ENCODE measurements around the gene KNDC1. TPM values are rescaled to one million over a fixed set of nuclear protein-coding genes. Genes with fewer than 3 reads are reported as not detected.

KNDC1 gene
- total and polyA plus RNA-seq, 8 donors = 0.05 to 1.7 (median 0.58) TPM; not detected in 1

GRCh38 chr10:133257489-133258065, 97.6 kb downstream of the KNDC1 start:
- H3K27me3 ChIP-seq = peaks cover 0 to 7% (median 0%) of the 10 kb centered on the region in 3 donors
- 4 to 10% (median 6%) methylated on average over 26 to 27 of the region's 27 CpGs for WGBS, 5 donors
- intact Hi-C loops (cut with DNase I; ENCODE audit: low total_unique reads) = loop anchor here (5.0 kb wide), 1 partner anchor 55 kb away; no protein-coding TSS in a partner anchor

GRCh38 chr10:133258066-133258817, 98.2 kb downstream of the KNDC1 start:
- Histone ChIP-seq H3K36me3 (no peaks in the 10 kb centered on the region), H3K4me3 (peak overlapping the region in 1 of 4 donors; percentile 27), H3K27me3 (no peaks in the 10 kb centered on the region), H3K27ac (peak overlapping the region; percentile 81 to 88 (median 83)), H3K4me1 (peaks cover 44 to 58% (median 57%) of the 10 kb centered on the region in 4 donors), H3K9me3 (no peaks in the 10 kb centered on the region)
- TF ChIP-seq CTCF (IDR thresholded peaks at IDR 0.05) (no peak), POLR2AphosphoS5 (IDR thresholded peaks at IDR 0.05) (peak in 2 of 3 donors; percentile 23 to 29), POLR2A (IDR thresholded peaks at IDR 0.05) (no peak), EP300 (IDR thresholded peaks at IDR 0.05) (no peak)
- 19 to 46% (median 28%) methylated on average over 3 to 21 of the region's 21 CpGs for WGBS, 5 donors
- peak; percentile 73 to 92 for DNase-seq
- intact Hi-C loops (cut with DNase I; ENCODE audit: low total_unique reads) = loop anchor here (5.0 kb wide), 1 partner anchor 54 kb away; no protein-coding TSS in a partner anchor

More at GRCh38 chr10:133257489-133258065, 97.6 kb downstream of the KNDC1 start:
- Histone ChIP-seq H3K27ac (peak overlapping the region; percentile 81 to 88 (median 83)), H3K36me3 (no peaks in the 10 kb centered on the region), H3K4me3 (peak overlapping the region in 3 of 4 donors; percentile 9 to 27 (median 13)), H3K9me3 (no peaks in the 10 kb centered on the region), H3K4me1 (peaks cover 44 to 52% (median 51%) of the 10 kb centered on the region in 4 donors)
- TF ChIP-seq CTCF (IDR thresholded peaks at IDR 0.05) (peak in 5 of 7 experiments; percentile 12 to 54 (median 23)), POLR2AphosphoS5 (IDR thresholded peaks at IDR 0.05) (peak in 2 of 3 donors; percentile 50 to 66), POLR2A (IDR thresholded peaks at IDR 0.05) (no peak)
- DNase-seq = peak; percentile 85 to 86

GRCh38 chr10:133258818-133259601, 99.0 kb downstream of the KNDC1 start:
- Histone ChIP-seq H3K36me3 (no peaks in the 10 kb centered on the region), H3K27me3 (no peaks in the 10 kb centered on the region), H3K4me1 (peaks cover 44 to 63% (median 58%) of the 10 kb centered on the region in 4 donors), H3K4me3 (no peak overlapping the region), H3K9me3 (no peaks in the 10 kb centered on the region), H3K27ac (peak overlapping the region; percentile 81 to 88 (median 83))
- WGBS, 5 donors = 50 to 60% (median 55%) methylated on average over 11 to 24 of the region's 24 CpGs
- intact Hi-C loops (cut with DNase I; ENCODE audit: low total_unique reads) = loop anchor here (5.0 kb wide), 1 partner anchor 53 kb away; no protein-coding TSS in a partner anchor
- peak in 2 of 3 donors; percentile 25 to 41 for TF ChIP-seq POLR2AphosphoS5 (IDR thresholded peaks at IDR 0.05)
- no peak for TF ChIP-seq EP300 (IDR thresholded peaks at IDR 0.05)
- TF ChIP-seq POLR2A (IDR thresholded peaks at IDR 0.05) = no peak
- TF ChIP-seq CTCF (IDR thresholded peaks at IDR 0.05) = no peak
- peak; percentile 74 to 77 for DNase-seq

- Histone ChIP-seq H3K9me3 (no peaks in the 10 kb centered on the region), H3K4me3 (no peak overlapping the region), H3K27ac (peak overlapping the region; percentile 81 to 88 (median 83)), H3K4me1 (peaks cover 44 to 69% (median 63%) of the 10 kb centered on the region in 4 donors), H3K36me3 (no peaks in the 10 kb centered on the region), H3K27me3 (no peaks in the 10 kb centered on the region)
- intact Hi-C loops (cut with DNase I; ENCODE audit: low total_unique reads) = loop anchor here (5.0 kb wide), 1 partner anchor 53 kb away; no protein-coding TSS in a partner anchor
- TF ChIP-seq EP300 (IDR thresholded peaks at IDR 0.05) = no peak
- TF ChIP-seq POLR2AphosphoS5 (IDR thresholded peaks at IDR 0.05) = no peak
- TF ChIP-seq POLR2A (IDR thresholded peaks at IDR 0.05) = no peak
- no peak for TF ChIP-seq CTCF (IDR thresholded peaks at IDR 0.05)
- 59 to 86% (median 78%) methylated on average over 6 to 12 of the region's 12 CpGs for WGBS, 5 donors
- no peak for DNase-seq
Observed at GRCh38 chr10:133259602-133259989, 99.6 kb downstream of the KNDC1 start.
